Prostate gland (tissue), 2 donors: ENCODE results near the gene PIEZO2. TPM values are rescaled to one million over a fixed set of nuclear protein-coding genes. Genes with fewer than 3 reads are reported as not detected.

Experiments used
- DNase-seq: peaks from one replicate; pipeline ENCODE4 v3.0.0-alpha.2; 2019; ENCODE audit warnings: low spot score
- H3K27ac ChIP-seq, 2 donors: fragments of 200-600 bp; sonication (generic); 2 replicates each; pipeline ENCODE4 v1.5.1; 2017 to 2019
- H3K27me3 ChIP-seq: fragments of 200-600 bp; sonication (generic); replicated peaks from 2 replicates; pipeline ENCODE4 v1.5.1; 2019; ENCODE audit not compliant: insufficient read depth
- H3K36me3 ChIP-seq, 2 donors: fragments of 200-600 bp; sonication (generic); 1 replicate in 1 of 2; 2 replicates in 1 of 2; pipeline versions ENCODE4 v1.5.1 to v1.8.1; 2017 to 2019
- H3K4me1 ChIP-seq: fragments of 200-600 bp; sonication (generic); replicated peaks from 2 replicates; pipeline ENCODE4 v1.5.1; 2019
- H3K4me3 ChIP-seq, 2 donors: fragments of 200-600 bp; sonication (generic); 2 replicates each; pipeline ENCODE4 v1.5.1; 2017 to 2019
- H3K9me3 ChIP-seq: fragments of 200-600 bp; sonication (generic); 2 replicates; pipeline ENCODE4 v1.5.1; 2017
- POLR2A ChIP-seq: fragments of 450-650 bp; IDR thresholded peaks from one replicate; pipeline ENCODE4 v1.6.1; 2016; ENCODE audit warnings: antibody characterized with exemption, mild to moderate bottlenecking
- POLR2AphosphoS5 ChIP-seq: sonication (generic); formaldehyde crosslinking; IDR thresholded peaks from one replicate; pipeline ENCODE4 v1.6.1; 2017; ENCODE audit warnings: antibody characterized with exemption
- WGBS: methylation state at CpG from one replicate; pipeline ENCODE4 v1.1.5; 2018; 5-methylcytosine and 5-hydroxymethylcytosine counted together
- intact Hi-C: fragments of 100-400 bp; cut with DNase I; formaldehyde crosslinking; loops from one replicate; pipeline ENCODE4 v1.14.2; 2022
- total RNA-seq, 2 donors: library from RNA; depleted of rRNA; stranded (reverse); fragments of >200 nt; gene quantifications; one replicate each; pipeline ENCODE4 v1.1.0, GENCODE V29; 2016
- TF ChIP-seq, protein P1 (sequence below), 4 experiments: fragments of 200-600 bp in 2 of 4; fragments of 450-650 bp in 2 of 4; sonication (generic) in 2 of 4; IDR thresholded peaks; 1 replicate in 3 of 4; 2 replicates in 1 of 4; pipeline ENCODE4 v1.5.1; 2016 to 2019; ENCODE audit warnings: antibody characterized with exemption in 4 of 4, mild to moderate bottlenecking in 2 of 4, moderate library complexity in 2 of 4

Gene PIEZO2
- total RNA-seq, 2 donors from 2014 or later = 4.1 to 19.0 TPM

DNA sequence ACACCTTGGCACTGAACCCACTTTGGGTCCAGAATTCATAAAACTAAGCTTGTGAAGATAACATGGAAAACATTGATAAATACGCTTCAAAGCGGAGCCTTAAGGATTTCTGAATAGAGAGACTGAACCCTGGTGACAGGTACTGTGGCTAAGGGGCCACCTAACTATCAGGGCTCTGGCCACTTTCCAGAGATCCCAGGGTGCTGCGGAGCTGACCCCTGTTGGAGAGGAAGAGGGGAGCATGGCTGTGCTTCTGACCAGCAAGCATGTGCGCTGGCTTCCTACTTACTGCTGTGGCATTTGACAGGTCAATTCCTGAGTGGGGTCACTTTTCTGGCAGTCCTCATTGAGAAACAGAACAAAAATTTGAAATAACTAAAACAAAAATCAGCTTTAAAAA lies 395.2 kb downstream of the PIEZO2 start:
- WGBS = 83% methylated on average over 4 of the region's 4 CpGs
- no peak overlapping the region for H3K27ac ChIP-seq
- H3K4me1 ChIP-seq = no peaks in the 10 kb centered on the region
- H3K27me3 ChIP-seq = no peaks in the 10 kb centered on the region
- intact Hi-C loops = no loop called here
- H3K36me3 ChIP-seq = no peaks in the 10 kb centered on the region
- TF ChIP-seq POLR2A (no peak), POLR2AphosphoS5 (no peak)
- TF ChIP-seq, protein P1, sequence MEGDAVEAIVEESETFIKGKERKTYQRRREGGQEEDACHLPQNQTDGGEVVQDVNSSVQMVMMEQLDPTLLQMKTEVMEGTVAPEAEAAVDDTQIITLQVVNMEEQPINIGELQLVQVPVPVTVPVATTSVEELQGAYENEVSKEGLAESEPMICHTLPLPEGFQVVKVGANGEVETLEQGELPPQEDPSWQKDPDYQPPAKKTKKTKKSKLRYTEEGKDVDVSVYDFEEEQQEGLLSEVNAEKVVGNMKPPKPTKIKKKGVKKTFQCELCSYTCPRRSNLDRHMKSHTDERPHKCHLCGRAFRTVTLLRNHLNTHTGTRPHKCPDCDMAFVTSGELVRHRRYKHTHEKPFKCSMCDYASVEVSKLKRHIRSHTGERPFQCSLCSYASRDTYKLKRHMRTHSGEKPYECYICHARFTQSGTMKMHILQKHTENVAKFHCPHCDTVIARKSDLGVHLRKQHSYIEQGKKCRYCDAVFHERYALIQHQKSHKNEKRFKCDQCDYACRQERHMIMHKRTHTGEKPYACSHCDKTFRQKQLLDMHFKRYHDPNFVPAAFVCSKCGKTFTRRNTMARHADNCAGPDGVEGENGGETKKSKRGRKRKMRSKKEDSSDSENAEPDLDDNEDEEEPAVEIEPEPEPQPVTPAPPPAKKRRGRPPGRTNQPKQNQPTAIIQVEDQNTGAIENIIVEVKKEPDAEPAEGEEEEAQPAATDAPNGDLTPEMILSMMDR (IDR thresholded peaks at IDR 0.05) = no peak
- H3K4me3 ChIP-seq = no peak overlapping the region
- no peak for DNase-seq
- no peaks in the 10 kb centered on the region for H3K9me3 ChIP-seq

DNA sequence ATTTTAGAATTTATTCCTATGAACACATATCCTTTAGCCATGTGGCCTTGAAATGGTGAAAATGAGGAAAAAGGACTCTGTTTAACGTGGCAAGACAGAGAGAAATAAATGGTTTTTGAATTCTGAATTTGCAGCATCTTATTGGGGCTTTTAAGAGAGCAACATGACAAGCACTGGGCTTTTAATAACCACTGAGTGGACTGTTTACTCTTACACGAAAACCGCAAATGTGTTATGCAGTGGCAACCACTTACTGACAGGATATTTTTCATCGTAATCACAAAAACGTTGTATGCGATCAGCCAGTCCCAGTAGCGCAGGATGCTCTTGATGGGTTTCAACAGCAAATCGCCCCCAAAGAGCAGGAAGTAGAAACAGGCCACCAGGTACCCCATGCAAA lies 397.0 kb downstream of the PIEZO2 start:
- intact Hi-C loops = no loop called here
- 77% methylated on average over 8 of the region's 8 CpGs for WGBS

DNA sequence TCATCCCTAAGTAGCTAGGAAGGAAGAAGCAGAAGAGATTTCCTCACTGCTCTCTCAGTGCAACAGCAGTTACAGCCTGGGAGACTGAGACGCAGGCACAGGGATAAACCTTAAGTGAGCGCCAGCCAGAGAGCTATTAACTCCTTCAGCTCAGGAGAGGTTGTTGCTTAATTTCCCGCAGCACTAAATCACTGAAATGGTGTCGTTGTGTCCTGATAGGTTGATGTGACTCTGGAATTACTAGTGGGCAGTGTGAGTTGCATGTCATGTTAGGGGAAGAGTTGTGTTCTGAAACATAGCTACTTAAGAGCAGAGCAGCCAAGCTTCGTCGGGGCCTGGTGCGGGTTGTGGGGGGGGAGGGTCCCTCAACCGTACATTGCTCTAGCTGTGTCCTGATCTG lies 397.7 kb downstream of the PIEZO2 start:
- no peak for DNase-seq
- WGBS = 48% methylated on average over 8 of the region's 8 CpGs
- Histone ChIP-seq H3K27ac (no peak overlapping the region), H3K4me3 (no peak overlapping the region), H3K27me3 (no peaks in the 10 kb centered on the region), H3K9me3 (no peaks in the 10 kb centered on the region), H3K4me1 (no peaks in the 10 kb centered on the region), H3K36me3 (no peaks in the 10 kb centered on the region)
- intact Hi-C loops = no loop called here
- TF ChIP-seq POLR2AphosphoS5 = no peak
- TF ChIP-seq, protein P1 (IDR thresholded peaks at IDR 0.05) = no peak
- no peak for TF ChIP-seq POLR2A

More for the DNA sequence above, 397.0 kb downstream of the PIEZO2 start:
- H3K9me3 ChIP-seq = no peaks in the 10 kb centered on the region
- DNase-seq = no peak
- no peak overlapping the region for H3K4me3 ChIP-seq
- H3K36me3 ChIP-seq = no peaks in the 10 kb centered on the region
- TF ChIP-seq POLR2AphosphoS5 = no peak
- TF ChIP-seq, protein P1 (IDR thresholded peaks at IDR 0.05) = no peak
- no peak for TF ChIP-seq POLR2A
- H3K27me3 ChIP-seq = no peaks in the 10 kb centered on the region
- H3K4me1 ChIP-seq = no peaks in the 10 kb centered on the region
- no peak overlapping the region for H3K27ac ChIP-seq

DNA sequence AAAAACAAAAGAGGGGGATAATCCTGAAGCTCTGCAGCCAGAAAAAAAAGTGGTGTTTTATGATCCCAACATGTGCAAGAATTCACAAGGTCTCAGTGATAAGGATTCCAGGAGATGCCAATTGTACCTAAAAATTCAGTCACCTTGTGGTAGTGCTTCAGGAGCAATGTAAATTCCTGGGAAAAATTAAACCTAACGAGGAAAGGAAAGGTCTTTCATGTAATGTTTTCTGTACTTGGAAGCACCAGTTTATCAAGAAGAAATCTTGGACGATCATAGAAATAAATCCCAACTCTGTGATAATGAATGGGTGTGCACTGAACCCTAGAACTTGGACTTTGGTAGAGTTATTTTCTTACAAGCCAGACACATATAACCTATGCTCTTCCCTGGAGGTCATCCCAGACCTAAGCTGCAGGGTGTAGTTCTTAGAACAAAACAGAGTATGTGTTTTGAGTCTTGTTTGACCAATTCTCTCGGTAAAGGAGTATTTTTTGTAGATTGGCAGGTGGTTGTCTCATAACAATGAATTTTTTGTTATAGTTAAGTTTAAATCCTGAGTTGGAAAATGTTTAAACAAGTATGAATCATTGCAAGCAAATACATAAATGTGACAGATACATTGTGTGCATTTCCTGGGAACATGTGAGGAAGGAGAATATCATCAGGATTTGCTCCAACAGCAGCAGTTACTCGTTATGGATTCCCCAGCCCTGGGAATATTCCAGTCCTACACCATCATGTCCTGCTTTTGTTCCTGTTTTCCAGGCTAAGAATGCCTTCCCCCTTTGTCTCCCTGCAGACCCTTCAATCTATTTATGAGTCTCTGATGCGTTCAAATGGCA lies 399.0 kb downstream of the PIEZO2 start:
- intact Hi-C loops = no loop called here
- Histone ChIP-seq H3K27me3 (no peaks in the 10 kb centered on the region), H3K9me3 (no peaks in the 10 kb centered on the region), H3K4me1 (no peaks in the 10 kb centered on the region), H3K36me3 (no peaks in the 10 kb centered on the region), H3K4me3 (no peak overlapping the region), H3K27ac (no peak overlapping the region)
- no peak for DNase-seq
- TF ChIP-seq POLR2AphosphoS5 (peak; percentile 20), POLR2A (no peak)
- TF ChIP-seq, protein P1 (IDR thresholded peaks at IDR 0.05) = no peak
- WGBS = 35% methylated on average over 5 of the region's 5 CpGs

DNA sequence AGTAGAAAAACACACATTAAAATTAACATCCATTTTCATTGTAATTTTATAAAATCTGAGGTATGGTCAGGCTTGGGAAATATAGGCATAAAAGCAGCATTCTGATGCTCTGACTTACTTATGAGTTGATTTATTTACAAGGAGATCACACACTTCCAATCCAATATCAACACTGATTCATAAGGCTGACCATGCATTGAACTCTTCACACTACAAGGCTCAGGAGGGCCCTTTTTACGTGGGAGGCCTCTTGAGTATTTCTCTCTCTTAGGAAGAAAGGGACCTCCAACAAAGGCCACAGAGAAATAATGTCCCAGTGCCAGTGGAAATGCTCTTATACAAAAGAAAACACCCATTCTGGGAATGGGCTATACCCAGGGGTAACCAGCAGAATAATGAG lies 400.7 kb downstream of the PIEZO2 start:
- H3K27ac ChIP-seq = no peak overlapping the region
- no peaks in the 10 kb centered on the region for H3K27me3 ChIP-seq
- 91% methylated on average over 1 of the region's 1 CpG for WGBS
- no peak overlapping the region for H3K4me3 ChIP-seq
- no peaks in the 10 kb centered on the region for H3K4me1 ChIP-seq
- intact Hi-C loops = no loop called here
- H3K36me3 ChIP-seq = no peaks in the 10 kb centered on the region
- DNase-seq = no peak
- no peaks in the 10 kb centered on the region for H3K9me3 ChIP-seq
- TF ChIP-seq POLR2A (no peak), POLR2AphosphoS5 (no peak)
- TF ChIP-seq, protein P1 (IDR thresholded peaks at IDR 0.05) = no peak
